ENCODE data around the gene ASF1B.
"Not testable (repeated sequence)": the region's sequence is repeated elsewhere in the genome, so short reads cannot be mapped to it uniquely, and the experiment has no call there.

ASF1B gene

DNA sequence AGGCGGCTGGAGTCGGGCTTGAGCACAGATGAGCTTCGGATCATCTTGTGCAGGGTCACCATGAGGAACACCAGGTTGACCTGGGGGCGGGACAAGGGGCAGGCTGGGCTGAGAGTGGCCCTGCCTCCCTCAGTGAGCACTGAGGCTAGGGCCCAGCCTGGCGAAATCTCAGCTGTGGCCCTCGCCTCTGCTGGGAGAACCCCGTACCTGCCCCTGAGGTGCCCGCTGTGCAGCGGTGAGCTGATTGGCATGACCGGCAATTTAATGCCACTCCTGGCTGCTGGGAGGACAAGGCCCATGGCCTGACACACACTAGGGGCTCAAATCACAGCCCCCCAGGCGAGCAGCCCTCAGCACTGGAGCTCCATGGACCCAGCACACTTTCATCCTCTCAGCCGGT is 19.7 kb upstream of the ASF1B start:
- Histone ChIP-seq H3K4me1 (ENCODE audit: control insufficient read depth, insufficient read depth, low read length) (no peaks in the 10 kb centered on the region), H3K36me3 (ENCODE audit: control insufficient read depth, insufficient read depth, low read length) (peaks cover 26% of the 10 kb centered on the region), H3K27ac (ENCODE audit: low read depth, low read length) (no peak overlapping the region), H3K9ac (ENCODE audit: low read length) (no peak overlapping the region), H3K4me3 (ENCODE audit: low read length) (no peak overlapping the region), H3K27me3 (ENCODE audit: control insufficient read depth, insufficient read depth, low read length) (no peaks in the 10 kb centered on the region)

DNA sequence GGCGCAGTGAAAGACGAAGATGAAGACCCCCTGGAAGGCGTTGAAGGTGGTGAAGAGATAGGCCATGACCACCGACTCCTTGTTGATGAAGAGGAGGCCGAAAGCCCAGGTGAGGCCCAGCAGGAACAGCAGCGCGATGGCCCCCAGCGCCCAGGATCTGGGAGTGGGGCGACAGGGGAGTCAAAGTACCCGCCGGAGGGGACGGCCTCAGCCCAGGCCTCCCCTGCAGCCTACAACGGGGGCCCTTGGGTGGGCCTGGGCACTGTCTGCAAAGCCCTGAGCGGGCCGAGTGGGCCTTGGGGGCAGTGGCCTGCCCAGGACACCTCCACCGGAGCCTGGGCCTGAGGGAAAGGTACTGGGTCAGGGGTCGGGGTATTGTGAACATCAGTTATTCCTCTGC is 19.0 kb upstream of the ASF1B start:
- no peak overlapping the region for H3K27ac ChIP-seq (ENCODE audit: low read depth, low read length)
- H3K36me3 ChIP-seq (ENCODE audit: control insufficient read depth, insufficient read depth, low read length): peaks cover 26% of the 10 kb centered on the region
- no peaks in the 10 kb centered on the region for H3K27me3 ChIP-seq (ENCODE audit: control insufficient read depth, insufficient read depth, low read length)
- H3K4me1 ChIP-seq (ENCODE audit: control insufficient read depth, insufficient read depth, low read length): peaks cover 4% of the 10 kb centered on the region
- H3K4me3 ChIP-seq (ENCODE audit: low read length): no peak overlapping the region
- no peak overlapping the region for H3K9ac ChIP-seq (ENCODE audit: low read length)

GRCh38 chr19:14152713-14153112 is 16.3 kb upstream of the ASF1B start:
- H3K27ac ChIP-seq (ENCODE audit: low read depth, low read length): no peak overlapping the region
- peaks cover 20% of the 10 kb centered on the region for H3K4me1 ChIP-seq (ENCODE audit: control insufficient read depth, insufficient read depth, low read length)
- H3K36me3 ChIP-seq (ENCODE audit: control insufficient read depth, insufficient read depth, low read length): peaks cover 21% of the 10 kb centered on the region
- no peaks in the 10 kb centered on the region for H3K27me3 ChIP-seq (ENCODE audit: control insufficient read depth, insufficient read depth, low read length)
- no peak overlapping the region for H3K4me3 ChIP-seq (ENCODE audit: low read length)
- H3K9ac ChIP-seq (ENCODE audit: low read length): no peak overlapping the region

DNA sequence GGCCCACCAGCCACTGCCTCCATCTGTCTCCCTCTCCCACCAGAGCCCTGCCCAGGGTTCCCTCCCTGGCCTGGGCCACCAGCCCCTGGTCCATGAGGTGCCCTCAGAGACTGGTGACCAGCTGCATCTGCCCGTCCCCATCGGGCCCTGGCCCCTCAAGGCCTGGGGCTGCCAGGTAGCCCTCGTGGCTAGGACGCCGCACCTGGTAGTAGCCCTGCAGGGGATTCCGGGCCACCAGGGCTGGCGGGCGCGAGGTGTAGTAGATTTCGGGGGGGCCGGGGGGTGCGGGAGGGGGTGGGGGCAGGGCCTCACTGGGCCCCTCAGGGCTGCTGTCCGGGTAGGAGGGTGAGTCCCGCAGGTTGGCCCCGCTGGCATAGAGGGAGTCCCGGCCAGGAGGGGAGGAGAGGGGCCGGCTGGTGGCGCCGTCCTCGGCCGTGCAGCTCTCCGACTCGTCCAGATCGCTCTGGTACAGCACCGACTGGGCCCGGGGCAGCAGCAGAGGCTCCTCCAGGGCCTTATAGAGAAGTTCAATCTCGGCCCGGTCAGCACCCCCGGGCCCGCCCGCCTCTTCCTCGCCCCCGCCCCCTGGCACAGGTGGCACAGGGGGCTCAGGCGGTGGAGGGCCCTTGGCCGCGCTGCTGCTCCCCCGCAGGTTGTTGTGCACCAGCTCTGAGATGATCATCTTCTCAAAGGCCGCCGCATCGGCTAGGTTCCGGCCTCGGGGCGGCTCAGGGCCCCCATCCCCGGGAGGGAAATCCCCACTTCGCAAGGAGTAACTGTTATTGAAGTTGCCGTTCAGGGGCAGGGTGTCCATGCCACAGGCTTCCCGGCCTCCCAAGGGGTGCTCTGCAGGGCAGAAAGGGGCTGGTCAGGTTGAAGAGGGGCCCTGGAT is 14.6 kb upstream of the ASF1B start:
- peaks cover 20% of the 10 kb centered on the region for H3K4me1 ChIP-seq (ENCODE audit: control insufficient read depth, insufficient read depth, low read length)
- H3K27ac ChIP-seq (ENCODE audit: low read depth, low read length): peak overlapping the region; percentile 69
- no peak overlapping the region for H3K4me3 ChIP-seq (ENCODE audit: low read length)
- H3K27me3 ChIP-seq (ENCODE audit: control insufficient read depth, insufficient read depth, low read length): no peaks in the 10 kb centered on the region
- H3K9ac ChIP-seq (ENCODE audit: low read length): no peak overlapping the region
- H3K36me3 ChIP-seq (ENCODE audit: control insufficient read depth, insufficient read depth, low read length): peaks cover 13% of the 10 kb centered on the region

GRCh38 chr19:14150041-14150769 is 13.8 kb upstream of the ASF1B start:
- Histone ChIP-seq H3K9ac (ENCODE audit: low read length) (no peak overlapping the region), H3K27me3 (ENCODE audit: control insufficient read depth, insufficient read depth, low read length) (no peaks in the 10 kb centered on the region), H3K4me3 (ENCODE audit: low read length) (peak overlapping the region; percentile 45), H3K4me1 (ENCODE audit: control insufficient read depth, insufficient read depth, low read length) (peaks cover 20% of the 10 kb centered on the region), H3K36me3 (ENCODE audit: control insufficient read depth, insufficient read depth, low read length) (peaks cover 8% of the 10 kb centered on the region), H3K27ac (ENCODE audit: low read depth, low read length) (peak overlapping the region; percentile 69)

DNA sequence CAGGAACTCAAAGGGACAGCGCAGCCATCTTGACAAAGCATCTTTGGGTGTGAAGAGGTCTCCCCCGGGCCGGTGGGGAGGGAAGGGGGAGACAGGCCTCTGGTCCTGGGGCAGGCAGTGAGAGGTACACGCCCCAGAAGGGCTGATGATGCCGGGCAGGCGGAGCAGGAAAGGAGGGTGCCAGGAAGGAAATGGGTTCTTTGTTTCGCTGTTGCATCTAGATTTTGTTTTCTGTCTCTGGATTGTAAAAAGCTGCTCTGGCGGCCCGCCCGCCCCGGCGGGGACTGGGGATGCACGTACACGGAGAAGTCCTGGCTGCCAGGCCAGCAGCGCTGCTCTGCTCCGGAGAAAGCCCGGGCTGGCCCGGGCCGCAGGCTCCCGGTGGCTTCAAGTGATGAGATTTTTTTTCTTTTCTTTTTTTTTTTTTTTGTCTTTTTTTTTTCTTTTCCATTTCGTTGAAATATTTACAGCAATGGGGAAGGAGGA is 13.2 kb upstream of the ASF1B start:
- H3K4me3 ChIP-seq (ENCODE audit: low read length): peak overlapping the region; percentile 45
- peaks cover 20% of the 10 kb centered on the region for H3K4me1 ChIP-seq (ENCODE audit: control insufficient read depth, insufficient read depth, low read length)
- no peak overlapping the region for H3K9ac ChIP-seq (ENCODE audit: low read length)
- no peaks in the 10 kb centered on the region for H3K27me3 ChIP-seq (ENCODE audit: control insufficient read depth, insufficient read depth, low read length)
- peak overlapping the region; percentile 69 for H3K27ac ChIP-seq (ENCODE audit: low read depth, low read length)
- H3K36me3 ChIP-seq (ENCODE audit: control insufficient read depth, insufficient read depth, low read length): peaks cover 8% of the 10 kb centered on the region

- H3K4me1 ChIP-seq (ENCODE audit: control insufficient read depth, insufficient read depth, low read length): peaks cover 20% of the 10 kb centered on the region
- H3K27me3 ChIP-seq (ENCODE audit: control insufficient read depth, insufficient read depth, low read length): no peaks in the 10 kb centered on the region
- H3K4me3 ChIP-seq (ENCODE audit: low read length): peak overlapping the region; percentile 45
- H3K36me3 ChIP-seq (ENCODE audit: control insufficient read depth, insufficient read depth, low read length): peaks cover 8% of the 10 kb centered on the region
- H3K27ac ChIP-seq (ENCODE audit: low read depth, low read length): peak overlapping the region; percentile 69
- no peak overlapping the region for H3K9ac ChIP-seq (ENCODE audit: low read length)
Observed at GRCh38 chr19:14148751-14149410, 12.5 kb upstream of the ASF1B start.

- peak overlapping the region; percentile 29 for H3K27ac ChIP-seq (ENCODE audit: low read depth, low read length)
- peaks cover 8% of the 10 kb centered on the region for H3K36me3 ChIP-seq (ENCODE audit: control insufficient read depth, insufficient read depth, low read length)
- H3K4me1 ChIP-seq (ENCODE audit: control insufficient read depth, insufficient read depth, low read length): peaks cover 20% of the 10 kb centered on the region
- H3K4me3 ChIP-seq (ENCODE audit: low read length): peak overlapping the region; percentile 32
- no peaks in the 10 kb centered on the region for H3K27me3 ChIP-seq (ENCODE audit: control insufficient read depth, insufficient read depth, low read length)
- no peak overlapping the region for H3K9ac ChIP-seq (ENCODE audit: low read length)
Observed at GRCh38 chr19:14147797-14148605, 11.6 kb upstream of the ASF1B start.

GRCh38 chr19:14146789-14147216 is 10.4 kb upstream of the ASF1B start:
- H3K4me1 ChIP-seq (ENCODE audit: control insufficient read depth, insufficient read depth, low read length): peaks cover 20% of the 10 kb centered on the region
- no peaks in the 10 kb centered on the region for H3K27me3 ChIP-seq (ENCODE audit: control insufficient read depth, insufficient read depth, low read length)
- H3K27ac ChIP-seq (ENCODE audit: low read depth, low read length): no peak overlapping the region

DNA sequence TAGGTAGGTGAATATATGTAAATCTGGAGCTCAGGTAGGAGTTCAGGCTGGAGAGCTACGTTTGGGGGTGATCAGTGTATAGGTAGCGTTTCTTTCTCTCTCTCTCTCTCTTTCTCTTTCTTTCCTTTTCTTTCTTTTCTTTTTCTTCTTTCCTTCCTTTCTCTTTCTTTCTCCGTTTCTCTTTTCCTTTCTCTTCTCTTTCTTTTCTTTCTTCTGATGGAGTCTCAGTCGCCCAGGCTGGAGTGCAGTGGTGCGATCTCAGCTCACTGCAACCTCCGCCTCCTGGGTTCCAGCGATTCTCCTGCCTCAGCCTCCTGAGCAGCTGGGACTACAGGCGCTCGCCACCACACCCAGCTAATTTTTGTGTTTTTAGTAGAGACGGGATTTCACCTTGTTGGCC is 9.8 kb upstream of the ASF1B start:
- not testable (repeated sequence) for H3K27me3 ChIP-seq (ENCODE audit: control insufficient read depth, insufficient read depth, low read length); H3K36me3 ChIP-seq (ENCODE audit: control insufficient read depth, insufficient read depth, low read length); H3K9ac ChIP-seq (ENCODE audit: low read length); H3K27ac ChIP-seq (ENCODE audit: low read depth, low read length); H3K4me3 ChIP-seq (ENCODE audit: low read length)
- peaks cover 20% of the 10 kb centered on the region for H3K4me1 ChIP-seq (ENCODE audit: control insufficient read depth, insufficient read depth, low read length)

More at GRCh38 chr19:14146789-14147216, 10.4 kb upstream of the ASF1B start:
- Histone ChIP-seq H3K4me3 (ENCODE audit: low read length) (no peak overlapping the region), H3K36me3 (ENCODE audit: control insufficient read depth, insufficient read depth, low read length) (no peaks in the 10 kb centered on the region), H3K9ac (ENCODE audit: low read length) (no peak overlapping the region)

GRCh38 chr19:14145381-14145780 is 9.0 kb upstream of the ASF1B start:
- no peaks in the 10 kb centered on the region for H3K27me3 ChIP-seq (ENCODE audit: control insufficient read depth, insufficient read depth, low read length)
- no peak overlapping the region for H3K9ac ChIP-seq (ENCODE audit: low read length)
- H3K4me1 ChIP-seq (ENCODE audit: control insufficient read depth, insufficient read depth, low read length): peaks cover 17% of the 10 kb centered on the region
- no peak overlapping the region for H3K27ac ChIP-seq (ENCODE audit: low read depth, low read length)
- H3K4me3 ChIP-seq (ENCODE audit: low read length): no peak overlapping the region
- no peaks in the 10 kb centered on the region for H3K36me3 ChIP-seq (ENCODE audit: control insufficient read depth, insufficient read depth, low read length)
